Left ventricle myocardium inferior (tissue), 1 donor: ENCODE results near the gene EIPR1. TPM values are rescaled to one million over a fixed set of nuclear protein-coding genes. Genes with fewer than 3 reads are reported as not detected.

Experiments
- DNase-seq: peaks from one replicate; pipeline ENCODE4 v3.0.0-alpha.2; 2020
- H3K27ac ChIP-seq: fragments of 200-600 bp; replicated peaks from 2 replicates; pipeline ENCODE4 v1.8.0; 2021
- H3K27me3 ChIP-seq: fragments of 200-600 bp; 2 replicates; pipeline ENCODE4 v1.8.0; 2021; ENCODE audit warnings: low read depth
- H3K36me3 ChIP-seq: fragments of 200-600 bp; 2 replicates; pipeline ENCODE4 v1.8.0; 2021
- H3K4me1 ChIP-seq: fragments of 200-600 bp; 2 replicates; pipeline ENCODE4 v1.8.0; 2021
- H3K4me3 ChIP-seq: fragments of 200-600 bp; 2 replicates; pipeline ENCODE4 v1.8.0; 2021; ENCODE audit warnings: mild to moderate bottlenecking, moderate library complexity
- H3K9me3 ChIP-seq: fragments of 200-600 bp; replicated peaks from 2 replicates; pipeline ENCODE4 v1.8.0; 2021
- intact Hi-C: fragments of 100-400 bp; cut with micrococcal nuclease; formaldehyde crosslinking; loops from one replicate; pipeline ENCODE4 v1.11.0; 2022
- total RNA-seq: library from RNA; stranded (reverse); fragmentation: NEBNext Ultra II Directional; extraction: Animal tissue kit (Norgen Biotek cat#: 25700); gene quantifications from one replicate; pipeline ENCODE4 v1.2.1, GENCODE V29; 2021
- TF ChIP-seq, protein P1 (sequence below): fragments of 200-600 bp; IDR thresholded peaks from 2 replicates; pipeline ENCODE4 v1.8.0; 2021; ENCODE audit warnings: antibody characterized with exemption, mild to moderate bottlenecking, borderline replicate concordance
- donor health status: DM: no; HTN: yes; CAD: no; lungs with severe emphysema.

The EIPR1 gene
- total RNA-seq, 1 donor from 2014 or later, result 12.2 TPM

DNA sequence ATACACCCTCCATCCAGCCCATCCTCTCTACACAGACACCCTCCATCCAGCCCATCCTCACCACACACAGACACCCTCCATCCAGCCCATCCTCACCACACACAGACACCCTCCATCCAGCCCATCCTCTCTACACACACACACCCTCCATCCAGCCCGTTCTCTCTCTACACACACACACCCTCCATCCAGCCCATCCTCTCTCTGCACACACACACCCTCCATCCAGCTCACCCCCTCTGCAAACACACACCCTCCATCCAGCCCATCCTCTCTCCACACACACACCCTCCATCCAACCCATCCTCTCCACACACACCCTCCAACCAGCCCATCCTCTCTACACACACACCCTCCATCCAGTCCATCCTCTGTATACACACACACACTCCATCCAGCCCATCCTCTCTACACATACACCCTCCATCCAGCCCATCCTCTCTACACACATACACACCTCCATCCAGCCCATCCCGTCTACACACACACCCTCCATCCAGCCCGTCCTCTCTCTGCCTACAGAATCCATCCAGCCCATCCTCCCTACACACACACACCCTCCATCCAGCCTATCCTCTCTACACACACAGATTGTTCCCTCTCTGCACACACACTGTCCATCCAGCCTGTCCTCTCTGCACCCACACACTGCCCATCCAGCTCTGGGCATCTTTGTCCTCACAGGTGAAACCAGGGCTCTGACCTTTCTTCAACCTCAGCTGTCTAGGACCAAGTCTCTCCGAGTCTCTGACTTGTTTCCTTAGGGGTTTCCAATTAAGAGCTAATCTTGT lies 81.2 kb downstream of the EIPR1 start:
- Histone ChIP-seq H3K27me3 (no peaks in the 10 kb centered on the region), H3K36me3 (no peaks in the 10 kb centered on the region), H3K27ac (no peak overlapping the region), H3K4me1 (no peaks in the 10 kb centered on the region), H3K9me3 (no peaks in the 10 kb centered on the region), H3K4me3 (no peak overlapping the region)
- DNase-seq, result no peak
- TF ChIP-seq, protein P1, sequence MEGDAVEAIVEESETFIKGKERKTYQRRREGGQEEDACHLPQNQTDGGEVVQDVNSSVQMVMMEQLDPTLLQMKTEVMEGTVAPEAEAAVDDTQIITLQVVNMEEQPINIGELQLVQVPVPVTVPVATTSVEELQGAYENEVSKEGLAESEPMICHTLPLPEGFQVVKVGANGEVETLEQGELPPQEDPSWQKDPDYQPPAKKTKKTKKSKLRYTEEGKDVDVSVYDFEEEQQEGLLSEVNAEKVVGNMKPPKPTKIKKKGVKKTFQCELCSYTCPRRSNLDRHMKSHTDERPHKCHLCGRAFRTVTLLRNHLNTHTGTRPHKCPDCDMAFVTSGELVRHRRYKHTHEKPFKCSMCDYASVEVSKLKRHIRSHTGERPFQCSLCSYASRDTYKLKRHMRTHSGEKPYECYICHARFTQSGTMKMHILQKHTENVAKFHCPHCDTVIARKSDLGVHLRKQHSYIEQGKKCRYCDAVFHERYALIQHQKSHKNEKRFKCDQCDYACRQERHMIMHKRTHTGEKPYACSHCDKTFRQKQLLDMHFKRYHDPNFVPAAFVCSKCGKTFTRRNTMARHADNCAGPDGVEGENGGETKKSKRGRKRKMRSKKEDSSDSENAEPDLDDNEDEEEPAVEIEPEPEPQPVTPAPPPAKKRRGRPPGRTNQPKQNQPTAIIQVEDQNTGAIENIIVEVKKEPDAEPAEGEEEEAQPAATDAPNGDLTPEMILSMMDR, result no peak
- intact Hi-C loops, result loop anchor here (10.0 kb wide), 1 partner anchor 292 kb away; no protein-coding TSS in a partner anchor

DNA sequence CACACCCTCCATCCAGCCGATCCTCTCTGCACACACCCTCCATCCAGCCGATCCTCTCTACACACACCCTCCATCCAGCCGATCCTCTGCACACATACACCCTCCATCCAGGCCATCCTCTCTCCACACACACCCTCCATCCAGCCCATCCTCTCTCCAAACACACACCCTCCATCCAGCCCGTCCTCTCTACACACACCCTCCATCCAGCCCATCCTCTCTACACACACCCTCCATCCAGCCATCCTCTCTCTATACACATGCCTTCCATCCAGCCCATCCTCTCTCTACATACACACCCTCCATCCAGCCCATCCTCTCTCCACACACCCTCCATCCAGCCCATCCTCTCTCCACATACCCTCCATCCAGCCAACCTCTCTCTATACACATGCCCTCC lies 83.1 kb downstream of the EIPR1 start:
- Histone ChIP-seq H3K4me1 (no peaks in the 10 kb centered on the region), H3K27ac (no peak overlapping the region), H3K4me3 (no peak overlapping the region), H3K9me3 (no peaks in the 10 kb centered on the region), H3K36me3 (no peaks in the 10 kb centered on the region), H3K27me3 (no peaks in the 10 kb centered on the region)
- TF ChIP-seq, protein P1, result no peak
- DNase-seq, result no peak
- intact Hi-C loops, result loop anchor here (10.0 kb wide), 1 partner anchor 290 kb away; no protein-coding TSS in a partner anchor

DNA sequence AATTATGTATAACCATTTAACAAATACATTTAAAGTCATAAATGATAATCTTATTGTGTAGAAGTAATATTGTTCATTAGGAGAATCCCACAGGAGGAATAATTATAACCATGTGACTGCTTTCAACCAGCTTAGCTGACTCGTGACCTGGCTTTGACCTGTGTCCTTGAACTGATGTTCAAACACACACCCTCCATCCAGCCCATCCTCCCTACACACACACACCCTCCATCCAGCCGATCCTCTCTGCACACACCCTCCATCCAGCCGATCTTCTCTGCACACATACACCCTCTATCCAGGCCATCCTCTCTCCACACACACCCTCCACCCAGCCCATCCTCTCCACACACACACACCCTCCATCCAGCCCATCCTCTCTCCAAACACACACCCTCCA lies 83.5 kb downstream of the EIPR1 start:
- DNase-seq, result no peak
- Histone ChIP-seq H3K27ac (no peak overlapping the region), H3K27me3 (no peaks in the 10 kb centered on the region), H3K4me1 (no peaks in the 10 kb centered on the region), H3K36me3 (no peaks in the 10 kb centered on the region), H3K4me3 (no peak overlapping the region), H3K9me3 (no peaks in the 10 kb centered on the region)
- intact Hi-C loops, result loop anchor here (10.0 kb wide), 1 partner anchor 289 kb away; no protein-coding TSS in a partner anchor
- TF ChIP-seq, protein P1, result no peak

DNA sequence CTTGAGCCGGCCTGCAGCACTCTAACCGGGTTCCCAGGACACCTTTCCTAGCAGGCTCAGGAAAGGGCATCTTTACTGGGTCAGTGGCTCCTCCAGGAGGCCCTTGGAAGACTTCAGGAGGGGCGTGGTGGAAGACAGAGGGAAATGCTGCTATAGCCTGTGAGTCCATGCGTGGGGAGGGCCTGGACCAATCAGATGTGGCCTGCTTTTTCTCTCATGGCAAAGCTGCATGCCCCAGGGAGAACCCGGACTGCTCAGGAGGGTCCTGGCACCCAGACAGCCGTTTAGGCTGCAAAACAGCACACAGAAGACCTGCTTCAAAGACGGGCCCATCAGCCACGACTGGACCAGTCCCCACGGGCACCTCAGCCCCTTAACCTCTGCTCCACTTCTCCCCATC lies 84.4 kb downstream of the EIPR1 start:
- TF ChIP-seq, protein P1, result no peak
- Histone ChIP-seq H3K27ac (no peak overlapping the region), H3K36me3 (no peaks in the 10 kb centered on the region), H3K4me1 (no peaks in the 10 kb centered on the region), H3K27me3 (no peaks in the 10 kb centered on the region), H3K9me3 (no peaks in the 10 kb centered on the region), H3K4me3 (no peak overlapping the region)
- no peak for DNase-seq
- intact Hi-C loops, result loop anchor here (10.0 kb wide), 1 partner anchor 288 kb away; no protein-coding TSS in a partner anchor

DNA sequence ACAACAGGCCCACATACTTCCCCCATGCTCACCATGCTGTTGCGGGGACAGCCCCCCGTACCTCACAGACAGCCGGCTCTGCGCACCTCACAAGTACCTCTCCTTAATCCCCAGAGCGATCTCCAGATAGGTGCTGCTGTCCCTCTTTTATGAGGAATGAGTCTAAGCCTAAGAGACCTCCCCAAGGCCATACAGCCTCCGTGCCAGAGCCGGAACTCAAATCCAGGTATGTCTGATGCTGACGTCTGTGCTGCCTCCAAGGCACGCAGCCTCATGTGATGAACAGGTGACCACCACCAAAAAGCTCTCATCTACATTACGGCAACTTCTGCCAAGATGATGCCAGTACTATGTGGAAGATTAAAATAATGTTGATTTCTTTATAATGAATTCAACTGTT lies 85.2 kb downstream of the EIPR1 start:
- Histone ChIP-seq H3K9me3 (no peaks in the 10 kb centered on the region), H3K27ac (no peak overlapping the region), H3K4me3 (no peak overlapping the region), H3K36me3 (no peaks in the 10 kb centered on the region), H3K27me3 (no peaks in the 10 kb centered on the region), H3K4me1 (no peaks in the 10 kb centered on the region)
- TF ChIP-seq, protein P1, result no peak
- intact Hi-C loops, result loop anchor here (10.0 kb wide), 1 partner anchor 288 kb away; no protein-coding TSS in a partner anchor
- DNase-seq, result no peak
